ENCODE data around the gene GJD4.

DNA sequence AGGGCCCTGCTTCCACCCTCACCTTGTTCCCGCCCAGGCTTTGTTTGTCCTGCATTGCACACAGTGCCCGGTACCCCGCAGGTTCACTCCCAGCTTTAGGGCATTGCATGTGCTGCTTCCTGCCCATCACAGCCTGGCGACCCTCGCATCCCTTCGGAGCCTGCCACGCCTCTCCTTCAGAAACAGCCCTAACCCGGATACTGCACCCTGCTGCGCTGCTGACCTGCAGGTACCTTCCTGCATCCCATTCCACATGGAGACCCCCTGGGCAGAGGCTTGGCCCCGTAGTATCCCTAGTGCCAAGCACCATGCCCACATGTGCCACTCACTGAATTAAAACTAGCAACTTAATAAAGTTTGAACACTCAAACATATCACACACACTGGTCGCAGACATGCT, 19.8 kb upstream of the GJD4 start:
- TF ChIP-seq, protein P1, sequence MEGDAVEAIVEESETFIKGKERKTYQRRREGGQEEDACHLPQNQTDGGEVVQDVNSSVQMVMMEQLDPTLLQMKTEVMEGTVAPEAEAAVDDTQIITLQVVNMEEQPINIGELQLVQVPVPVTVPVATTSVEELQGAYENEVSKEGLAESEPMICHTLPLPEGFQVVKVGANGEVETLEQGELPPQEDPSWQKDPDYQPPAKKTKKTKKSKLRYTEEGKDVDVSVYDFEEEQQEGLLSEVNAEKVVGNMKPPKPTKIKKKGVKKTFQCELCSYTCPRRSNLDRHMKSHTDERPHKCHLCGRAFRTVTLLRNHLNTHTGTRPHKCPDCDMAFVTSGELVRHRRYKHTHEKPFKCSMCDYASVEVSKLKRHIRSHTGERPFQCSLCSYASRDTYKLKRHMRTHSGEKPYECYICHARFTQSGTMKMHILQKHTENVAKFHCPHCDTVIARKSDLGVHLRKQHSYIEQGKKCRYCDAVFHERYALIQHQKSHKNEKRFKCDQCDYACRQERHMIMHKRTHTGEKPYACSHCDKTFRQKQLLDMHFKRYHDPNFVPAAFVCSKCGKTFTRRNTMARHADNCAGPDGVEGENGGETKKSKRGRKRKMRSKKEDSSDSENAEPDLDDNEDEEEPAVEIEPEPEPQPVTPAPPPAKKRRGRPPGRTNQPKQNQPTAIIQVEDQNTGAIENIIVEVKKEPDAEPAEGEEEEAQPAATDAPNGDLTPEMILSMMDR (IDR thresholded peaks at IDR 0.05): no peak
- no peak for TF ChIP-seq POLR2AphosphoS5 (IDR thresholded peaks at IDR 0.05)
